NT2/D1 (cell line): ENCODE measurements around the gene TAS2R13.

ENCODE experiments used
- DNase-seq: peaks from one replicate; pipeline ENCODE4 v3.0.0-alpha.2; 2011; ENCODE audit warnings: low read depth, low spot score
- H3K27me3 ChIP-seq: 2 replicates; pipeline ENCODE4 v1.6.0; 2011; ENCODE audit warnings: mild to moderate bottlenecking; ENCODE audit not compliant: insufficient read length, insufficient read depth
- H3K36me3 ChIP-seq: 2 replicates; pipeline ENCODE4 v1.6.1; 2011; ENCODE audit warnings: mild to moderate bottlenecking, low read length, mixed read lengths; ENCODE audit not compliant: insufficient read depth, insufficient read length
- H3K4me1 ChIP-seq: 2 replicates; pipeline ENCODE4 v1.5.1; 2011; ENCODE audit not compliant: insufficient read depth, insufficient read length
- H3K4me3 ChIP-seq: 2 replicates; pipeline ENCODE4 v1.5.1; 2011; ENCODE audit warnings: low read depth; ENCODE audit not compliant: insufficient read length
- H3K9ac ChIP-seq: 2 replicates; pipeline ENCODE4 v1.6.0; 2011; ENCODE audit warnings: low read depth; ENCODE audit not compliant: insufficient read length
- H3K9me3 ChIP-seq: 2 replicates; pipeline ENCODE4 v1.5.1; 2011; ENCODE audit warnings: mild to moderate bottlenecking, low read length; ENCODE audit not compliant: insufficient read depth
- SUZ12 ChIP-seq: IDR thresholded peaks from 2 replicates; pipeline ENCODE4 v1.6.1; 2011; ENCODE audit not compliant: insufficient read length, insufficient read depth; ENCODE audit errors: extremely low read depth
- YY1 ChIP-seq: IDR thresholded peaks from 2 replicates; pipeline ENCODE4 v1.6.1; 2011; ENCODE audit not compliant: insufficient read length, insufficient read depth
- ZNF274 ChIP-seq: IDR thresholded peaks from 2 replicates; pipeline ENCODE4 v1.6.1; 2011; ENCODE audit warnings: mild to moderate bottlenecking, low read depth, low read length

TAS2R13 gene

GRCh38 chr12:10873378-10873777, 36.0 kb downstream of the TAS2R13 start:
- H3K27me3 ChIP-seq: no peaks in the 10 kb centered on the region
- TF ChIP-seq ZNF274: no peak
- no peak for TF ChIP-seq YY1
- H3K9ac ChIP-seq: no peak overlapping the region
- H3K4me3 ChIP-seq: no peak overlapping the region
- no peaks in the 10 kb centered on the region for H3K9me3 ChIP-seq
- H3K36me3 ChIP-seq: peaks cover 7% of the 10 kb centered on the region
- no peak for DNase-seq
- no peaks in the 10 kb centered on the region for H3K4me1 ChIP-seq

- TF ChIP-seq SUZ12 (no peak), ZNF274 (no peak), YY1 (no peak)
- Histone ChIP-seq H3K4me3 (no peak overlapping the region), H3K27me3 (no peaks in the 10 kb centered on the region), H3K4me1 (no peaks in the 10 kb centered on the region), H3K9ac (no peak overlapping the region), H3K9me3 (no peaks in the 10 kb centered on the region), H3K36me3 (no peaks in the 10 kb centered on the region)
- DNase-seq: no peak
These were observed 42.0 kb downstream of the TAS2R13 start for GRCh38 chr12:10867381-10867780.

- no peak overlapping the region for H3K4me3 ChIP-seq
- no peak overlapping the region for H3K9ac ChIP-seq
- no peaks in the 10 kb centered on the region for H3K36me3 ChIP-seq
- H3K4me1 ChIP-seq: no peaks in the 10 kb centered on the region
- DNase-seq: no peak
- peaks cover 16% of the 10 kb centered on the region; the same call in 1 of the 2 replicates for H3K9me3 ChIP-seq
- TF ChIP-seq SUZ12: no peak
- TF ChIP-seq ZNF274: no peak
- no peak for TF ChIP-seq YY1
- H3K27me3 ChIP-seq: no peaks in the 10 kb centered on the region
These were observed 45.7 kb downstream of the TAS2R13 start for GRCh38 chr12:10863512-10864218.

GRCh38 chr12:10861366-10861765, 48.0 kb downstream of the TAS2R13 start:
- no peak for TF ChIP-seq YY1
- no peak for TF ChIP-seq SUZ12
- H3K4me1 ChIP-seq: no peaks in the 10 kb centered on the region
- no peak overlapping the region for H3K9ac ChIP-seq
- H3K4me3 ChIP-seq: no peak overlapping the region
- H3K9me3 ChIP-seq: peaks cover 39% of the 10 kb centered on the region
- H3K36me3 ChIP-seq: no peaks in the 10 kb centered on the region
- no peaks in the 10 kb centered on the region for H3K27me3 ChIP-seq
- no peak for DNase-seq
